ENCODE results near the gene POLR1A. TPM values are rescaled to one million over a fixed set of nuclear protein-coding genes. Genes with fewer than 3 reads are reported as not detected.

Gene POLR1A
- total and polyA plus RNA-seq, 7 experiments from 2014 or later, result 2.9 to 44.4 (median 19.0) TPM

DNA sequence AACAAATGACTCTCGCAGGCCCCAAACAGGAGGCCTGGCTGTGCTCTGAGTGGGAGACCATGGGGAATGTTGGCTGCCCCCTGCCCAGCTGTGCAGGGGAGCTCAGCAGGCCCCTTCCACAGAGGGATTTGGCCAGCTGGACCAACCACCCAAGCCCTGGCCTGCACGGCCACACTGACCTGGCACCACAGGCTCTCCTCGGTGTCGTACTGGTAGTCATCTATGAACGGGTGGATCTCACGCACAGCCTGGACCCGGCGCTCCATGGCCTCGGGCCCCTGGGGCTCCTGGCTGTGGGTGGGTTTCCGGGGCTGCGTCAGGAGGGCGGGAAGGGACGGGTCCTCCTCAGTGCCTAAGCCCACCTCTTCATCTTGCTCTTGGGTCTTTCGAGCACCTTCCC, 74.5 kb downstream of the POLR1A start:
- DNase-seq (no peak), ATAC-seq (no peak)
- H3K36me3 Mint-ChIP-seq, result peaks cover 13 to 61% (median 33%) of the 10 kb centered on the region in 5 donors
- Histone ChIP-seq H3K4me1 (ENCODE audit: control insufficient read depth in 2 of 2, insufficient read depth in 2 of 2, low read length in 2 of 2) (peaks cover 19 to 35% of the 10 kb centered on the region in 2 donors), H3K9me3 (ENCODE audit: control insufficient read depth in 2 of 3, low read length in 3 of 3) (no peaks in the 10 kb centered on the region), H3K4me3 (ENCODE audit: low read length) (no peak overlapping the region), H3K27me3 (ENCODE audit: control insufficient read depth in 2 of 2, insufficient read depth in 2 of 2, low read length in 2 of 2) (no peaks in the 10 kb centered on the region), H3K36me3 (ENCODE audit: control insufficient read depth in 2 of 3, insufficient read depth in 3 of 3, low read length in 3 of 3) (peaks cover 15 to 72% (median 26%) of the 10 kb centered on the region in 3 experiments), H3K27ac (ENCODE audit: low read depth, low read length) (no peak overlapping the region)
- POLR2A ChIA-PET, result interaction anchor here (0.6 kb wide), 1 partner anchor 1973 kb away, joined by 3 read pairs; no protein-coding TSS in a partner anchor
- no peak overlapping the region for H3K4me3 Mint-ChIP-seq
- H3K9me3 Mint-ChIP-seq, result no peaks in the 10 kb centered on the region
- H3K4me1 Mint-ChIP-seq, result peaks cover 22 to 50% (median 43%) of the 10 kb centered on the region in 7 donors
- no peaks in the 10 kb centered on the region for H3K27me3 Mint-ChIP-seq
- intact Hi-C loops (cut with micrococcal nuclease), result loop anchor here in 1 of 2 donors (10.0 kb wide), 1 partner anchor 706 kb away; the partner anchor contains the start of gene TGOLN2
- CTCF ChIA-PET, result no interaction called here
- H3K27ac Mint-ChIP-seq, result peak overlapping the region in 6 of 9 donors; percentile 79 to 100 (median 86)

DNA sequence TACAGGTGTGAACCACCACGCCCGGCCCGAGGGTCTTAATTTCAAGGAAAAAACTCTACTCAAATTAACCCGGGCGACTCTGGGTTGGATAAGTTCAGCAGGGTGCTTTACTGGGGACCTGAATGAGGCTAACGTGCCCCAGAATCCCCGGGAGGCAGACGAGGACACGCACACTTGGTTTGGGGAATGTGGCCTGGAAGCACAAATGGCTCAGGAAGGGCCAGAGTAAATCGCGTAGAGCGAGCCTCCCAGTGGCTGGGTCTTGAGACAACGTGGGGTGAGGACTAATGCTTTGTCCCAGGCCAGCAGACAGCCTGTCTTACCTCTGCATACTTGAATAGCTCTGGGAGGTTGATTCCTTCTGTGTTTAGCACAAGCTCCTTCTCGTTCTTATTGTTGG, 75.8 kb downstream of the POLR1A start:
- intact Hi-C loops (cut with micrococcal nuclease), result loop anchor here in 1 of 2 donors (10.0 kb wide), 1 partner anchor 705 kb away; the partner anchor contains the start of gene TGOLN2
- ATAC-seq (no peak), DNase-seq (no peak)
- peak overlapping the region in 7 of 9 donors; percentile 38 to 88 (median 82) for H3K27ac Mint-ChIP-seq
- POLR2A ChIA-PET, result no interaction called here
- H3K27me3 ChIP-seq (ENCODE audit: control insufficient read depth in 2 of 2, insufficient read depth in 2 of 2, low read length in 2 of 2), result no peaks in the 10 kb centered on the region
- no peak overlapping the region for H3K27ac ChIP-seq (ENCODE audit: low read depth, low read length)
- no peaks in the 10 kb centered on the region for H3K27me3 Mint-ChIP-seq
- H3K4me3 Mint-ChIP-seq, result no peak overlapping the region
- H3K9me3 Mint-ChIP-seq, result no peaks in the 10 kb centered on the region
- peaks cover 12 to 43% (median 32%) of the 10 kb centered on the region in 7 donors for H3K4me1 Mint-ChIP-seq
- peaks cover 13 to 65% (median 32%) of the 10 kb centered on the region in 5 donors for H3K36me3 Mint-ChIP-seq
- H3K4me3 ChIP-seq (ENCODE audit: low read length), result no peak overlapping the region
- H3K36me3 ChIP-seq (ENCODE audit: control insufficient read depth in 2 of 3, insufficient read depth in 3 of 3, low read length in 3 of 3), result peaks cover 15 to 85% (median 26%) of the 10 kb centered on the region in 3 experiments
- H3K9me3 ChIP-seq (ENCODE audit: control insufficient read depth in 2 of 3, low read length in 3 of 3), result no peaks in the 10 kb centered on the region
- CTCF ChIA-PET, result no interaction called here
- H3K4me1 ChIP-seq (ENCODE audit: control insufficient read depth in 2 of 2, insufficient read depth in 2 of 2, low read length in 2 of 2), result peaks cover 6 to 22% of the 10 kb centered on the region in 2 donors

DNA sequence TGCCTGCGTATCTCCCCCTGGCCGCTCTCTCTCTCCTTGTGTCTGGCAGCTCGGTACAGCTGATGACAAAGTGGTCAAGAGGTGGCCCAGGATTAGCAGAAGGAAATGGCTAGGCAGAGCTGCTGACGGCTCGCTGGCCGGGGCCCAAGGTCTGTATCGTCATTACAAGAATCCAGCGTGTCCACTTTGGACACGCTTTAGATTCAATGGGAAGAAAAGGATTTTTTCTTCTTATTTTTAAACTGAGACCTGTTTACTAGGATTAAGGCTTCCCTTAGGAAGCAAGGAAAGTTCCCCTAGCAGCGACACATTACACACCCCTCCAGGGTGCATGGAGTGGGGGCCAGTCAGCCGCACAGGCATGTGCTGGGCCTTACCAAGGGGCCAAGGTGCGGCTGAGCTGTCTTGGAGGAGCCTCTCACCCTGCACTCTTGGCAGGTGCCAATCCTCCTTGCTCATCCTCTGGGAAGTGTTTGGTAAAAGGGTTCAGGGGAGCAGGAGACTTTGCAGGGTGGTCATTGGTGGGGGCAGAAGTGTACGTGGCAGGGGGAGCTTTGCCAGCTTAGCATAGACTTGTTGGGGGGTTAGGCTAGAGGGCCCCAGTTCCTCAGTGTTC, 76.8 kb downstream of the POLR1A start:
- no peak for ATAC-seq
- Histone ChIP-seq H3K4me3 (ENCODE audit: low read length) (no peak overlapping the region), H3K9me3 (ENCODE audit: control insufficient read depth in 2 of 3, low read length in 3 of 3) (no peaks in the 10 kb centered on the region), H3K36me3 (ENCODE audit: control insufficient read depth in 2 of 3, insufficient read depth in 3 of 3, low read length in 3 of 3) (peaks cover 15 to 85% (median 26%) of the 10 kb centered on the region in 3 experiments), H3K27me3 (ENCODE audit: control insufficient read depth in 2 of 2, insufficient read depth in 2 of 2, low read length in 2 of 2) (no peaks in the 10 kb centered on the region), H3K27ac (ENCODE audit: low read depth, low read length) (no peak overlapping the region), H3K4me1 (ENCODE audit: control insufficient read depth in 2 of 2, insufficient read depth in 2 of 2, low read length in 2 of 2) (peaks cover 0 to 12% of the 10 kb centered on the region in 2 donors)
- Mint-ChIP-seq H3K27ac (peak overlapping the region in 3 of 9 donors; percentile 12 to 70 (median 31)), H3K27me3 (no peaks in the 10 kb centered on the region), H3K4me1 (peaks cover 3 to 38% (median 22%) of the 10 kb centered on the region in 7 donors), H3K4me3 (no peak overlapping the region), H3K9me3 (no peaks in the 10 kb centered on the region), H3K36me3 (peaks cover 13 to 71% (median 34%) of the 10 kb centered on the region in 5 donors)
- intact Hi-C loops (cut with micrococcal nuclease), result no loop called here
- CTCF ChIA-PET, result interaction anchor here (1.3 kb wide), 1 partner anchor 178 kb away, joined by 3 read pairs; no protein-coding TSS in a partner anchor
- no peak for DNase-seq
- POLR2A ChIA-PET, result no interaction called here

DNA sequence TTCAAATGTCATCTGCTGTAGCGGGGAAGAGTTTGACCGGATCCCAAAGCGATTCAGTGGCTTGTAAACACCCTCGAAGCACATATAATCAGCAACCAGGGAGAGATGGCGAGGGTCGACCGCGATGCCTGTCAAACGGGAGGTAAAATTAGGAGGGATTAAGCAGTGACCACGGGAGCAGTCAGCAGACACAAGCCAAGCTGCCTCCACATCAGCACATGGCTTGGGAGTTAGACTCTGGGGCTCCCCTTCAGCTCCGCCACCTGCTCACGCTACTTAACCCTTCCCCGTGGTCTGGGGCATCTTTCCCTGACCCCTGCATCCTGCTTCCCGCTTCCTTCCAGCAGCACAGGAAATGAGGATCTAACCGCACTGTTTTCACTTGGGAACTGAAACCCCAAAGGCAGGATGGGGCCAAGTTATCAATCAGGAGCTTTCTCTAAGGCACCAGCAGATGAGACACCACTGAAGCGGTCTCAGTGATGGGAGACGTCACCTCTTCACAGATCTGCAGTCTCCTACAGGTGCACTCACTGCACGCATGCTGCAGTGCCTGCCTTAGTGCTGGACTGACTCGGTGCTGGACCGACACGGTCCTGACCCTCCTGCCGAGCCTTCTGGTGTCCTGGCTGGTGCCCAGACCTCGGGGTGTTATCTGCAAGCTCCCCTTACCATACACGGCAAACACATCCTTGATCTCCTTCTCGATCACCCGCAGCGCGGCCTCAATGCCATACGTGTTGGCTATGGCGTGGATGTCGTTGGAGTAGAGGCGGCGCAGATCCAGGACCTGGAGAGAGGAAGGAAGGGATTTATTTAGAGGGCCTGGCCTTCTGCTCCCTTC, 77.5 kb downstream of the POLR1A start:
- ChIA-PET CTCF (interaction anchor here (1.3 kb wide), 1 partner anchor 177 kb away, joined by 3 read pairs; no protein-coding TSS in a partner anchor), POLR2A (interaction anchor here (1.0 kb wide), 1 partner anchor 8 kb away, joined by 3 read pairs; no protein-coding TSS in a partner anchor)
- peaks cover 3 to 30% (median 16%) of the 10 kb centered on the region in 7 donors for H3K4me1 Mint-ChIP-seq
- H3K9me3 Mint-ChIP-seq, result no peaks in the 10 kb centered on the region
- intact Hi-C loops (cut with micrococcal nuclease), result no loop called here
- no peak for ATAC-seq
- no peak overlapping the region for H3K4me3 Mint-ChIP-seq
- Histone ChIP-seq H3K27ac (ENCODE audit: low read depth, low read length) (no peak overlapping the region), H3K4me3 (ENCODE audit: low read length) (no peak overlapping the region), H3K27me3 (ENCODE audit: control insufficient read depth in 2 of 2, insufficient read depth in 2 of 2, low read length in 2 of 2) (no peaks in the 10 kb centered on the region), H3K4me1 (ENCODE audit: control insufficient read depth in 2 of 2, insufficient read depth in 2 of 2, low read length in 2 of 2) (peaks cover 0 to 5% of the 10 kb centered on the region in 2 donors), H3K9me3 (ENCODE audit: control insufficient read depth in 2 of 3, low read length in 3 of 3) (no peaks in the 10 kb centered on the region), H3K36me3 (ENCODE audit: control insufficient read depth in 2 of 3, insufficient read depth in 3 of 3, low read length in 3 of 3) (peaks cover 15 to 81% (median 26%) of the 10 kb centered on the region in 3 experiments)
- H3K36me3 Mint-ChIP-seq, result peaks cover 13 to 71% (median 34%) of the 10 kb centered on the region in 5 donors
- no peak for DNase-seq
- H3K27ac Mint-ChIP-seq, result peak overlapping the region in 1 of 9 donors; percentile 76
- H3K27me3 Mint-ChIP-seq, result no peaks in the 10 kb centered on the region

DNA sequence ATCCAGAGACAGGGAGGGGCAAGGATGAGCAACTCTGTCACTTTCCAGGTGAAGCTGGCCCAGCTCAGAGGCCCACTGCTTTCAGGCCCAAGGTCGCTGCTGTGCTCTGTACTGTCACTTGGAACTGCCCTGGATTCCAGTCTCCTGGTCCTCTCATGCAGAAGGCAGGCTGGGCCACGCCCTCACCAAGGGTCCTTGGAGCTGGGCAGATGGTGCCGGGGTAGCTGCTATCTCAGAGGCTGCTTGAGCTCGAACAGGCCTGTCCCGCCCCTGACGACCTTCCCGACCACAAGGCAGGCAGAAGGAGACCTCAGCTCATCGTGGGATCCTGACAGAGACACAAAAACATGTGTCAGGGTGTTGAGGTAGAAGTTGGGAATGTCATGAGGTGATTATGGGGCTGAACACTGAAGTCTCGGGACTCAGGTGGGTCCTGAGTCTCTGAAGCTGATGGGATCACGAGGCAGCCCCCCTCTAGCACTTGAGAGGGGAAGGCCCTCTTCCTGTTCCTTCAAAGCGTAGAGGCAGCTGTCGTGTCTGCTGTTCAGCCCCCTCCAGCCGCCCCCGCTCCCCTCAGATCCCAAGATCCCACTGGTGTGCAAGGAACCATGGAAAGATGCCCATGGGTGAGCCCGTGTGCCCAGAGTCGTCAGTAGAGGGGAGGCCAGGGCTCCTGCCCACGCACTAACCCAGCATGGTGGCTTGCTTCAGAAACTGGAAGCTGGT, 78.3 kb downstream of the POLR1A start:
- Mint-ChIP-seq H3K4me1 (peaks cover 0 to 23% (median 11%) of the 10 kb centered on the region in 7 donors), H3K9me3 (no peaks in the 10 kb centered on the region), H3K27ac (peak overlapping the region in 1 of 9 donors; percentile 76), H3K4me3 (no peak overlapping the region), H3K36me3 (peaks cover 13 to 63% (median 30%) of the 10 kb centered on the region in 5 donors), H3K27me3 (no peaks in the 10 kb centered on the region)
- H3K27me3 ChIP-seq (ENCODE audit: control insufficient read depth in 2 of 2, insufficient read depth in 2 of 2, low read length in 2 of 2), result no peaks in the 10 kb centered on the region
- POLR2A ChIA-PET, result interaction anchor here (1.0 kb wide), 1 partner anchor 9 kb away, joined by 3 read pairs; no protein-coding TSS in a partner anchor
- peaks cover 10 to 73% (median 26%) of the 10 kb centered on the region in 3 experiments for H3K36me3 ChIP-seq (ENCODE audit: control insufficient read depth in 2 of 3, insufficient read depth in 3 of 3, low read length in 3 of 3)
- no peak for DNase-seq
- no peak for ATAC-seq
- CTCF ChIA-PET, result no interaction called here
- no peak overlapping the region for H3K27ac ChIP-seq (ENCODE audit: low read depth, low read length)
- H3K4me1 ChIP-seq (ENCODE audit: control insufficient read depth in 2 of 2, insufficient read depth in 2 of 2, low read length in 2 of 2), result no peaks in the 10 kb centered on the region
- intact Hi-C loops (cut with micrococcal nuclease), result no loop called here
- no peak overlapping the region for H3K4me3 ChIP-seq (ENCODE audit: low read length)
- H3K9me3 ChIP-seq (ENCODE audit: control insufficient read depth in 2 of 3, low read length in 3 of 3), result no peaks in the 10 kb centered on the region

DNA sequence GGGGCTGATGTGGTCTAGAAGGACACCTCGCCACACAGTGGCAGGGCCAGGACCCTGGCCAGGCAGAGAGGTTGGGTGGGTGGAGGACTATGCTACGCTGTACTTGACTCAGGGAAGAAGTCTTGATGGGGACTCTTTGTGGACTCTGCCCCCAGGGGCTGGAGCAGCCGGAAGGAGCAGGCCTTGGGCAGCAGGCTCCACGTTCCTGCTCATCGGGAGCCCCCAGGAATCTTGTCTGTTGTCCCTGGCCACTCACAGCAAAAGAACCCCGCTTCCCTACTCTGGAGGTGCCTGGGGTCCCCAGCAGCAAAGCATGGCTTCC, 79.0 kb downstream of the POLR1A start:
- DNase-seq (no peak), ATAC-seq (no peak)
- Mint-ChIP-seq H3K9me3 (no peaks in the 10 kb centered on the region), H3K4me1 (peaks cover 0 to 19% (median 8%) of the 10 kb centered on the region in 7 donors), H3K27ac (no peak overlapping the region), H3K4me3 (no peak overlapping the region), H3K27me3 (no peaks in the 10 kb centered on the region), H3K36me3 (peaks cover 13 to 56% (median 26%) of the 10 kb centered on the region in 5 donors)
- H3K4me3 ChIP-seq (ENCODE audit: low read length), result no peak overlapping the region
- peaks cover 8 to 67% (median 24%) of the 10 kb centered on the region in 3 experiments for H3K36me3 ChIP-seq (ENCODE audit: control insufficient read depth in 2 of 3, insufficient read depth in 3 of 3, low read length in 3 of 3)
- ChIA-PET CTCF (no interaction called here), POLR2A (no interaction called here)
- H3K4me1 ChIP-seq (ENCODE audit: control insufficient read depth in 2 of 2, insufficient read depth in 2 of 2, low read length in 2 of 2), result no peaks in the 10 kb centered on the region
- intact Hi-C loops (cut with micrococcal nuclease), result no loop called here
- H3K27ac ChIP-seq (ENCODE audit: low read depth, low read length), result no peak overlapping the region
- H3K9me3 ChIP-seq (ENCODE audit: control insufficient read depth in 2 of 3, low read length in 3 of 3), result no peaks in the 10 kb centered on the region
- no peaks in the 10 kb centered on the region for H3K27me3 ChIP-seq (ENCODE audit: control insufficient read depth in 2 of 2, insufficient read depth in 2 of 2, low read length in 2 of 2)
